CD4-positive, alpha-beta T cell treated with Interleukin-4 for 1 hour (primary cell): ENCODE data around the gene SYNDIG1L.
A peak's percentile ranks its signal among the peaks of the same experiment; 100 is the strongest.

Source experiments
- DNase-seq, 2 donors: peaks; one replicate each; pipeline ENCODE4 v3.0.0-alpha.2; 2020 to 2022

SYNDIG1L gene

DNA sequence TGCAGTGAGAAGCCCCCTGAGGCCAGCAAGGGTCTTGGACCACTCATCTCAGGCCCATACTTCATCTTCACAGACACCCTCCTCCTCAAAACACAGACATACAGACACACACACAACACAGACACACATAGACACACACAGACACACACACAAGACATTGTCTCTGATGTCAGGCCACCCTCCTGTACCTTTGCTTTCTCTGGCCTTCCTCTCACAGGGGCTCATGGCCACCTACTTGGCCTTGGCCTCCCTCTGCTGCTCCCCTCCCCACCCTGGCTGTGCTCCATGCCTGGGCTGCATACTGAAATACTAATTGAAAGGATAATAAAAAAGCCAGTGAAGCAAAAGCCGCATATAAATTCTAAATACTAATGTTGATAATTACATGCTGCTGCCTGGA is 1.6 kb upstream of the SYNDIG1L start:
- no peak for DNase-seq

DNA sequence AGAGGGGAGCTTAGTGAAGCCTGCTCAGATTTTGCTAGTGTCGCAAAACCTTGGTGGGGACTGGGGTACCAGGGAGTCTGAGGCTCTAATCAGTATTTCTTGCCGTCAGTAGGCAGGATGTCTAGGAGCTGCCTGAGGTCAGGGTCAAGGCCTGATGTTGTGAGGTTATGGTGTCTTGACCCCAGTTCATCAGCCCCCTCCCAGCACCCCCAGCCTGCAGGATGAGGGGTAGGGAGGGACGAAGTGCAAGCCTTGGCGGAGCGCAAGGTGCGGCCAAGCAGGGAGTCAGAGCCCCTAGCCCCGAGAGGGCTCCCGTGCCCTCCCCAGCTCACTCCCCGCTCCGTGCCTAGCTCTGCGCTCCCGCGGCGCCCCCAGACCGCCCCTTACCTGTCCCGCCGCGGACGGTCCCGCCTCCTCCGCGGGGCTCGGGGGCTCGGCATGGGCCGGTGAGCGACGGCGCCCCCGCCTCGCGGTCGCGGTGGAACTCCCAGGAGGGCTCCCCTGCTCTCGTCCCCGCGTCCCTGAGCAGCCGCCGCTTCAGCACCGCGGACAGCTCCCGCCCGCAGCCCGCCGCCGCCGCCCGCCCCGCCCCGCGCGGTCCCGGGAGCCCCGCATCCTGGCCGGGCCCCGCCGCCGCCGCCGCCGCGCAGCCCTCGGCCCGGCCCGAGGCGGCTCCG is 347 bp downstream of the SYNDIG1L start:
- DNase-seq: peak in 1 of 2 donors; percentile 37

DNA sequence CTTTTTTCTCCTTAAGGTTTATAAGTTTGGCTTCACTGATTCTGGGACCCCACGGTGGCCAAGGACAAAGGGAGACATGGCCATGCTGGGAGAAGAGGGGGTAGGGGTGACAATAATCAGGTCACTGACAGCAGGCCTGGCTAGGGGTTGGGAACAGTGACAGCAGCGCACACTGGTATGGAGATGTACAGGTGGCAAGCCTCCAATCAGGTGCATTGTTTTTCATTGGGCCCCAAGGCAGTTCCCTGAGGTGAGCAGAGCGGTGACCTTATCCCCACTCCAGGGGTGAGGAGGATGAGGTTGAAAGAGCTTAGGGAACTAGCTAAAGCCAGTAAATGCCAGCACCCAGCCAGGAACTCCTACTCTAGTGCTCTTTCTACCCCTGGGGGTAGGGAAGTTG is 1.4 kb downstream of the SYNDIG1L start:
- no peak for DNase-seq

DNA sequence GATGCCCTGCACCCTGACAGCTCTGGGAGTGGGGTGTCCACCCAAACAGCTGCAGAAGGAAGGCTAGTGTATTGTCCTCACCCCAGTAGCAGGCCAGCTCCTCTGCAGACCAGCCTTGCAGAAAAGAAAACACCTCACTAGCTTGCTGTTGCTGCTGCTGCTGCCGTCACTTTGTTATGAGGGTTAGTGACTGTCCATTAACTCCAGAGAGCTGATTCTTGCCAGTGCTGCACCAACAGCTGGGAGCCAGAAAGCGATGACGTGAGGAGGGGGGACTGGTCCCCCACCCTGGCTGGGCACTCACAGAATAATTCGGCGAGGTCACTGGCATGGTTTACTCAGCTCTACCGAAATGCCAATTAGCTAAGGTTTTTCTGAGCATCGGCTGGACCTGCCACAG is 2.8 kb downstream of the SYNDIG1L start:
- DNase-seq: no peak

DNA sequence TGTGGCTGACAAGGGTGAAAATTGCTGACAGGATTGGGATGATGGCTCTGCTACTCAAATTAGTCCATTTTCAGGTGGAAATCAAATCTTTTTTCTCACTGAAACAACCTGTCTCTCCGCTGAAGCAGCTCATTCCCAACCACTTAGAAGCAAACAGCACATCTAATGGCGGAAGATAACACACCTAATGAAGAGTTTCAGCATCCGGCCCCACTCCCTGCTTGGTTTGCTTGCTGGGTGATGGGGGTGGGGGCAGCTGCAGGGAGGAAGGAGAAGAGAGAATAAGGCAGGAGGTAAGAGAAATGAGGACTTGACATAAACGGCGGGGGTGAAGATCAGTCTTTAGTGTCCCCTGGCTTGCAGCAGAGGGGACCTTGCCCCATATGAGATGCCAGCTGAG is 4.0 kb downstream of the SYNDIG1L start:
- no peak for DNase-seq

DNA sequence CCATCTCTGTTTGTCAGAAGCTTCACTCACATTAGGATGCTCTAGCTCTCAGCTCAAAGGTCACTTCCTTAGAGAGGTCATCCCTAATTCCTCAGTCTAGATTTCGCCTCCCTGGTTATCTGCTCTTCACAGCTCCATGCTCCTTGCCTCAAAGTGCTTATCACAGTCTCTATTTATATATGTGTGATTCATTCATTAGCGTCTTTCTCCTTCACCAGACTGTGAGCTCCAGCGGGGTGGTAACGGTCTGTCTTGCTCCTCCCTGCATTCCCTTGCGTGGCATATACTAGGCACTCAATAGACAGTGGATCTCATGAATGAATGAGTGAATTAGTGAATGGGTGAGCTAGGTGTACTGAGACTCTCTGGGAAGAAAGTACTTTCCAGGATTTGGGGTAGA is 6.9 kb downstream of the SYNDIG1L start:
- DNase-seq: no peak

DNA sequence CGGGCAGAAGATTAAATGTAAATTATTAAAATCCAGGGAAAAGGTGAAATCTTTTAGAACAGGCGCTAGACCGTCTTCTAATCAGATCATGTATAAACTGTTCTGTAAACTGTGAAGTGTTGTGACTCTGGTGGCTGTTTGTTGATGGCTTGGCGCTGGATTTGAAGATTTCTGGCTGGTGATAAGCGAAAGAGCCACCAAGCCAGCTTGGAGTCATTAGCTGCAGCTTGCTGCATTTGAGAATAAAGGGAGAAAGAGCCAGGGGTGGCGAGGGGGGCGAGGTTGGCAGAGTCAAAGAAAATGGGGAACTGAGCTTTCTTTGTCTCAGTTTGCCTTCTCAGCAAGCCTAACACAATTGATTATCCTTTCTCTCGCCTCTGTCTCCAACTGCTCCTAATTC is 8.0 kb downstream of the SYNDIG1L start:
- no peak for DNase-seq

DNA sequence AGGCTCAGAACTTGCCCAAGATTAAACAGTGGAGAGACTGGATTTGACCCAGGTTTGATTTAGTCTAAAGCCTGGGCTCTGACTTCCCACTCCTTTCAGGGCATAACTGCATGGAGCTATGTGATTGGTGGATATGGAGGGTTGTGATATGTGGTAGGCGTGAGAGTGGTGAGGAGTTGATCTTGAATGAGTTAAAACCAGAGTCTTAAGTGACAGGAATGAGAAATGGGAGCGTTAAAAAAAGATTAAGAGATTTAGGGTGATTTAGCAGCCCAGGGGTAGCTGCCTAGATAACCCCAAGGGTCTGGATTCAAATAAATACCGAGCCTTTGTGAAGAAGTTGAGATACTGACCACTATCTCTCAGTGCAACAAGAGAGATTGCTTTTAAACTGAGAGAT is 8.4 kb downstream of the SYNDIG1L start:
- DNase-seq: no peak

DNA sequence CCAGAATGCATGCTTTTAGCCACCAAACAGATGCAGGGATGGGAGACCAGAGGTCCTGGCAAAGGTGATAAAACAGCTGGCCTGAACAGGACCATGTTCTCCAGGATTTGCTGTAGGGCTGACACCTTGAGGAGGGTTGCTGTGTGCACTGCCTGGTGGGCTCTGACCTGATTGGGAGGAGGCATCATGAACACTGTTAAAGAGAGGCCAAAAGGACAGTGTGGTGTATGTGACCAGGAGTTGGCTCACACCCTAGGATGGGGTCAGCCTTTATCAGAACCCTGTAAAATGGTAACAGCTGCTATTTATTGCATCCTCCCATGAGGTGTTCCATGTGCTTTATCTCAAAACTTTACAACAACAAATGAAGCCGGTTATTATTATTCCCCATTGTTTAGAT is 8.8 kb downstream of the SYNDIG1L start:
- no peak for DNase-seq

DNA sequence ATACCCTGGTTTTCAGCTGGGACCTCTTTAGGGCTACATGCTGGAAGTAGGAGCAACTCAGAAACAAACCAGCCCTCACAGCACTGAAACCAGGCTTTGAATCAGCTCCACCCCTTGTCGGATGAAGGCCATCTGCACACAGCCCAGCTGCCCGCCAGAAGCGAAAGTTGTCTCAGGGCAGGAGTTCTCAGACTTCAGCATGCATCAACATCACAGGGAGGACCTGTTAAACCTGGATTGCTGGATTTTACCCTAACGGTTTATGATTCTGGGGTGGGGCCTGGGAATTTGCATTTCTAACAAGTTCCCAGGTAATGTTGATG is 10.9 kb downstream of the SYNDIG1L start:
- no peak for DNase-seq

DNA sequence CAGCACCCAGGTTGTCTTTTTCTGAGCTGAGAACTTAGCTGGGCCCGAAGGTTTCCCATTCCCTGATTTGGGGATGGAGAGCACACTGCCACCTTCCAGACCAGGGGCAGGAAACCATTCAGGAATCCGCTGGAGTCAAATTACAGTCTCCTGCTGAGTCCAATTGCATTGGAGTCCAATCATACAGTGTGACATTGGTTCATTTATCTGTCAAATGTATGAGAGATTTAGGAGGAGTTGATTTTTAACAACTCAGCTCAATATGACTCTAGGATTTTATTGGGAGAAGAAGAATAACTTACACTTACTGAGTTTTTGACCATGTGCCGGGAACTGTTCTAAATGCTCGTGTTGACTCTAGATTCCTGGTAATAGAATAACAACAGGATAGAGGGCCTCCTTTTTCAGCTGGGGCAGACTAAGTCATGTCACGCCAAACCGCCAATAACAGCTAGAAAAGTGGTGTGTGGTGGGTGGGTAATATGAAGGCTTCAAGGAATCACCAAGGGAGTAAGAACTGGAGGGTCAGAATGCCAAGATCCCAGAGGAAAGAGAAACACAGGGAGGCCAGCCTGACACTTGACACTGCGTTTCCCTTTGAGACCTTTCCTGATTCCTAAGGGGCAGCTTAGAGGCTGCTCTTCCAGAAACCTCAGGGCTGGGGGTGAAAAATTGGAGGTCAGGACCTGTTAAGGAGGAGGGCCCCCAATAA is 11.5 kb downstream of the SYNDIG1L start:
- DNase-seq: no peak

DNA sequence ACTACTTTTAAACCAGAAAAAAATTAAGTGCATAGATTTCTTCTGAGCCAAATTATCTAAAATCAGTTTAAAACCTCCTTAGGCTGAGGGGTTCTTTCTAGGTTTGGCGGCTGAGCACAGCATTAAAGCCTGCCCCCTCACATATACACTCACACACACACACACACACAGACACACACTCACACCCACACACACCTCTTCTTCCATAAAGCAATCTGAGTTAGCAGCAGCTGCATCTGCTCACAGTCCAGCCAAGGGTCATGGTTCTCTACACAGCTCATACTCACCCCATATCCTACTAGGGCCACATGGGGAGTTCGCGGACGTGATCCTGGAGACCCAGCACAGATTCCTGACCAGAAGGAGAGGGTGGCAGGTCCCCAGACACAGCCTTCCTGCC is 12.4 kb downstream of the SYNDIG1L start:
- DNase-seq: no peak

DNA sequence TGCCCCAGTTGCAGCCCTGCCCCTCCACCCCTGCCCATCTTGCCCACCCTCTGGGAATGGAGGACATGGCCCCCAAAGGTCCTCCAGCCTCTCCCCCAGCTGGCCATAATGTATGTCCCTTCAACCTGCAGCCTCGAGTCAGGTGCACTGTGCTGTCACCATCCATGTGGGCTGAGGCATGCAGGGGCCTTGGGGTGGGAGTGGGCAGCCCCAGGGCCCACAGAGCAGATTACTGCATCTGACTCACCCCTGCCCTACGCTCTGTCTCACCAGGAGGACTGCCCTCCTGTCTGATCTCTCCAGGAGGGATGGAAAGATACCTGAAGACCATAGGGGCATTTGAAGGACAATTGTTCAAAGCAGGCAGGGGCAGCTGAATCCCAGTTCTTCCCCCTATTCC is 13.3 kb downstream of the SYNDIG1L start:
- DNase-seq: no peak

DNA sequence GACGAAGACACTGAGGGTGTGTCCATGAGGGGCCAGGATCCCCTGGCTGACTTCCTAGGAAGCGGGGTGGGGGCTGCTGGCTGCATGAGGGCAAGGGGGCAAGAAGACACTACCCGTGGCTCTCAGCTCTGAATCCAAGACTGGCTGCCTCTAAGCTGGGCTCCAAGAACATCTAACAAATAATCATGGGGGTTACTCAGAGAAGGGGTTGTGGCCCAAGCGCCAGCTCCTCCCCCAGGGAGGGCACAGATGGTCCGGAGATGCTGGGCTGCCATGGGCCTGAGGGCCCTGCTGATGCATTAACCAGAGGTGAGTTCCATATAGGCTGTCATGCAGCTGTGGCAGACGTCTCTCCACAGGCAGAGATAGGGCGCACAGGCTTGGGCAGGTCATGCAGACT is 14.3 kb downstream of the SYNDIG1L start:
- no peak for DNase-seq

DNA sequence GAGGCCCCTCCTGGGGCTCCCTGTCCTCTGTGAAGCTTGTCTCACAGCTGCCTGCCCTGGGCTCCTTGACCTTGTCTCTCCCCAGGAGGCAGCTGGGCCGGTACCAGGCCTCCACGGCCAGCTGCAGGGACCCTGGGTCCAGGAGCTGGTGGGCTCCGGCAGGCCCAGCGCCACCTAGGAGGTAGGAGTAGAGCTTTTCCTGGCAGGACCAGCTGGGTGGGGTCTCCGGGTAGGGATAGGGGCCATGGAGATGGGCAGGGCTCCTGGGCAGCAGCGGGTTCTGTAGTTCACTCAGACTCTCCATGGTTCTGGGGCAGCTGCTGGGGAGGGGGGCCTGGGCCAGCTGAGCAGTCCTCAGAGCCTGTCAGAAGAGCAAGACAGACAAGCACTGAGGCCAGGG is 16.6 kb downstream of the SYNDIG1L start:
- no peak for DNase-seq

DNA sequence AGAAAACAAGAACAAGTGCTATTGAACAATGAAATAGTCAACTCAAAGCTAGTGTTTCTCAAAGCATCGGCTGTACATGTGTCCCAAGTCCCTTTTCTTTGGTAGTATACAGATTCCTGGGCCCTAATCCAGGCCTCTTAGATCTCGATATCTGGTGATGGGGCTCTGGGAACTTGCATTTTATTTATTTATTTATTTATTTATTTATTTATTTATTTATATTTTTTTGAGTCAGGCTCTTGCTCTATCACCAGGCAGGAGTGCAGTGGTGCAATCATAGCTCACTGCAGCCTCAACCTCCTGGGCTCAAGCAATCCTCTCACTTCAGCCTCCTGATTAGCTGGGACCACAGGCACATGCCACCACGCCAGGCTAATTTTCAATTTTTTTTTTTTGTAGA is 17.1 kb downstream of the SYNDIG1L start:
- no peak for DNase-seq

DNA sequence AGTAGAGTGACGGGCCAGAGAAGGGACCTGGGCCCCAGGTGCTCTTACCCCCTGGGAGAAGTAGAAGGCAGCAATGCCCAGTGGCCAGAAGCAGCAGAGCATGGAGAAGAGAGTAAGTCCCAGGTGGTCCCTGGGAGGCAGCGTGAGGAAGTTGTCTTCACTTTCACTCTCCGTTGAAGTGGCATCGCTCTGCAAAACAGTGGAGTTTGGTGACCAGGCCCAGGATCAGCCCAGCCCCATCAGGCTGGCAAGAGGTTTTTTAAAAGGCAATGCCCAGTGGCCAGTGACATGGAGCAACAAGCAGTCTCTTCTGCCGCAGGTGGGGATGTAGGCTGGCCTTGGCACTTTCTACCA is 18.2 kb downstream of the SYNDIG1L start:
- no peak for DNase-seq

DNA sequence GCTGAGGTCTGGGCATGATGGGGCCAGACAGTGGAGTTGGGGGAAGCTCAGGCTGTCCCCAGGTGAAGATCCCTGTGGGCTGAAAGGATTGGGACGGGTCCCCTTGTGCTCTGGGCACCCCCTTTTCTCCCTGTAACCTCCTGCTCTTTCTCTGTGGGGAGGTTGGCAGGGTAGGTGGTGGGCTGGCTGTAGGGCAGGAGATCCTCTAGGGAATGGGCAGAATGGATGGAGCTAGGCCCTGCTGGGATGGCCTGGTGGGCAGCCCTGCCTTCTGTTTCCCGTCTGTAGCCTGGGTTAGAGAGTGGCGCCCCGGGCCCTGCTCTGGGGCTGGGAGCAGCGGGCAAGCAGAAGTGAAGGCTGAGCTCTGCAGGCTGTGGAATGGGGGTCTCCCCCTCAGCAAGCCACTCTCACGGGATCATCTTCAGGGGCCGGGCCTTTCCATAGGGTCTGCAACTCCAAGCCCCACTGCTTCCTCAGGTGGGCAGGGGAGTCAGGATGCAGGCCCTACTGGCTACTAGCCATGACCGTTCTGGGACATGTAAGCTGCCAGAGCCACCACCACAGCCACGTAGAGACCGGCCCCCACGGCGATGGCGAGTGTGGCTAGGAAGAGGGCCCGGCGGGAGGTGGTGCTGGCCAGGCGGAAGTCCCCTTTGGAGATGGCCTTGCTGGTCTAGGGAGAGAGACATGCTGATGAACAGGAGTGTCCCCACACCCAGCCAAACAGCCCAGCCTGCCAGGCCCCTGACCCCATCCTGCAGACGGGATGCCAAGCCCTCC is 18.8 kb downstream of the SYNDIG1L start:
- no peak for DNase-seq

DNA sequence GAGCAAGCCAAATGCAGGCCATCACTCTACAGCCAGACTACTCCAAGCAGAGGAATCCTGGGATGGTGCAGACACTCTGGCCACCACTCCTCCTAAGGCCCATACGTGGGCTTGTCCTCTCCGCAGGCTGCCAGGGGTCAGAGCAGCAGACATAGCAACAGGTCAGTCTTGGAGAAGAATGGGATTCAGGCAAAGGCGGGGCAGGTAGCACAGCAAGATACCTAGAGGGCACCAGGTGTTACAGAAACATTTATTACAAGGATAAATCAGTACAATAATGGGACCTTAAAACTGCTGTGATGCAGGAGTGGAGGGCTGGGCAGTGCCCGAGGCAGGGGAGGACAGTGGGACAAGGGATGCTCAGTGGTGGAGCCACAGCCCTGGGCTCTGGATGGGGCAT is 20.3 kb downstream of the SYNDIG1L start:
- DNase-seq: no peak

DNA sequence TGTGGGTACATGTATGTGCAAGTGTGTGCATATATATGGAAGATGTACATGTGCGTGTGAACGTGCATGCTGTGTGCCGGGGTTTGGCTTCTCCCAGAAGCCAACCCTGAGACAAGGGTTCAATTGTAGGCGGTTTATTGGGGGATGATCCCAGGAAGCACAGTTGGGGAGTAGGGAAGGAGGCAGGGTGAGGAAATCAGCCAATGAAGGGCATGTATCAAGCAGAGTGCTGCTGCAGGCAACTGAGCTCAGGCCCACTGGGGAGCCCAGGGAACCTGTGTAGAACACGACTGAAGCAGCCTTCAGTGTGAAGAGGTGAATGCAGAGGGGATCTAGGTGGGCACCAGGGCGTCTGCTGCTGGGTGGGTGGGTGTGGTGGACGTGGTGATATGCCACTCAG is 21.6 kb downstream of the SYNDIG1L start:
- DNase-seq: no peak

DNA sequence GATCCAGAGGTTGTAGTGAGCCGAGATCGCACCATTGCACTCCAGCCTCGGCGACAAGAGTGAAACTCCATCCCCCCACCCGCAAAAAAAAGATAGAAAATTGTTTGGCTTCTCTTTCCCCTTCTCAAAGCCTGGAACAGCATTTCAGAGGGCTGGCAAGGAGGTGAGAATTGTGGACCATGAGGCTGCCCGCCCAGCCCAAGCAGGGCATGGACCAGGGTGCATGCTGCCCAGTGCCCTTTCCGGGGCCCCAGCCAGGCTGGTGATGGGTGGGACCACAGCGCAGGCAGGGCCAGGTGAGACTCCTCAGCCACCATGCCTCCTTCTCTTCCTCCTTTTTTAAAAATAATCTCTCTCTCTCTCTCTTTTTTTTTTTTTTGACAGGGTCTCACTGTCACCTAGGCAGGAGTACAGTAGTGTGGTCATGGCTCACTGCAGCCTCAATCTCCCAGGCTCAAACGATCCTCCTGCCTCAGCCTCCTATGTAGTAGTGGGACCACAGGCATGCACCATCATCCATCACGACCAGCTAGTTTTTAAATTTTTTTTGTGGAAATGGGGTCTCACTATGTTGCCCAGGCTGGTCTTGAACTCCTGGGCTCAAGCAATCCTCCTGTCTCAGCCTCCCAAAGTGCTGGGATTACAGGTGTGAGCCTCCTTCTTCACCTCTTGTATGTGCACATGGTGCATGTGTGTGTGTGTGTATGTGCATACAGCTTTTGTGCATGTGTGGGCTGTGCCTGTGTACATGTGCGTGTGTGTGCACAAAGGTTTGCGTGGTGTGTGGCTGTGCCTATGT is 22.2 kb downstream of the SYNDIG1L start:
- no peak for DNase-seq

DNA sequence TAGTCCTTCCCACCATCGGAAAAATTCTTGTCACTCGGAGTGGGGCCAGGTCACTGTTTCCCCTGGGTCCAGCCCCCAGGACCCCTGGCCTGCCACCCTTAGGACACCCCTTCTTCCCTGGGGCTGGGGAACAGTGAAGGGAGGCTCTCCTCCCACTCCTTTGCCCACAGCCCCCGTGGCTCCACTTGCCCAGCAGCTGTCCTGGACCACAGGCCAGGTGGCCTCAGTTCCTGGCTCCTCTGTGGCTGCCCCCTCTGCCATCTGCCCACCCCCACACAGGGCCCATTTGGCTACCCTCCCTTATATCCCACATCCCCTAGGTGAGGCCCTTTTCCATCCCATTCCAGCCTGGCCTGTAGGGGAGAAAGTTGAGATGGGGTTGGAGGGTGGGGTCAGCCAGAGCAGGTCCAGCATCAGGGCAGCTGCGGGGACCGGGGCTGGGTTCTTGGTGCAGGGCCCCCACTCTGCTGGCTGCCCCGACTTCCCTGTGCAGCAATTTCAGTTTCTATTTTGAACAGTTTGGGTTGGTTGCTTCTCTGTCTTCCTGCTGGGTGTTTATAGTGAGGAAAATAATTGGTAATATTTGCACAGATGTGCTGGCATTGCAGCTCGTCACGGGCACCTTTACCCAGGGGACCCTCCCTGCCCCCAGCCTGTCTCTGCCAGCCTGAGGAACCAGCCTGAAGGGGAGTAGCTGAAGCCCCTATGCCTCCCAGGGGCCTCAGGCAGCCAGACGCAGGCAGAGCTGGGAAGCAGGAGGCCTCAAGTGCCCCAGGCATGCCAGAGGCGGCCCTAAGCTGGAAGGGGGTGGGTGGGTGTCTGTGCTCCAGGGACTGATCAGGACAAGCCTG is 23.4 kb downstream of the SYNDIG1L start:
- peak in 1 of 2 donors; percentile 26 for DNase-seq
